ENCODE results near the gene CNNM3.

Gene CNNM3

GRCh38 chr2:96882230-96882629 is 66.2 kb downstream of the CNNM3 start:
- Histone ChIP-seq H3K4ac (ENCODE audit: low read depth in 1 of 2, low read length in 2 of 2) (no peak overlapping the region), H3K9ac (ENCODE audit: low read length) (no peak overlapping the region), H3K79me1 (replicated peaks; ENCODE audit: low read length, poor library complexity, severe bottlenecking) (no peaks in the 10 kb centered on the region), H3K36me3 (ENCODE audit: control insufficient read depth in 1 of 2, insufficient read depth in 2 of 2, low read depth in 1 of 2, low read length in 2 of 2) (no peaks in the 10 kb centered on the region), H2BK120ac (ENCODE audit: low read depth, low read length) (no peak overlapping the region), H3K9me3 (ENCODE audit: control insufficient read depth, low read length) (no peaks in the 10 kb centered on the region), H3K4me2 (ENCODE audit: low read length, poor library complexity, severe bottlenecking) (no peak overlapping the region), H4K8ac (ENCODE audit: low read length) (no peak overlapping the region), H3K18ac (ENCODE audit: low read depth in 1 of 2, low read length in 2 of 2) (peak overlapping the region in 1 of 2 experiments; percentile 67), H2AFZ (ENCODE audit: low read depth, low read length) (no peak overlapping the region), H2AK5ac (ENCODE audit: low read length, severe bottlenecking) (no peak overlapping the region), H3K14ac (ENCODE audit: low read length in 2 of 2) (no peak overlapping the region), H2BK15ac (ENCODE audit: low read depth, poor library complexity, severe bottlenecking) (no peak overlapping the region), H3K27ac (ENCODE audit: low read length, poor library complexity, severe bottlenecking) (no peak overlapping the region), H3K4me3 (ENCODE audit: insufficient read depth in 1 of 2, low read depth in 1 of 2, low read length in 2 of 2) (no peak overlapping the region), H3K23ac (ENCODE audit: low read length in 2 of 2) (no peak overlapping the region), H3K27me3 (ENCODE audit: control insufficient read depth in 1 of 2, insufficient read depth in 1 of 2, low read length in 2 of 2) (peaks cover 24 to 29% of the 10 kb centered on the region in 2 experiments), H4K91ac (ENCODE audit: low read length) (no peak overlapping the region), H2BK12ac (ENCODE audit: low read length in 2 of 2) (peak overlapping the region in 1 of 2 experiments; percentile 1), H3K4me1 (ENCODE audit: control insufficient read depth, insufficient read depth, low read depth, low read length) (no peaks in the 10 kb centered on the region), H2BK5ac (ENCODE audit: low read depth, low read length, poor library complexity, severe bottlenecking) (no peak overlapping the region)
- 50% methylated on average over 12 of the region's 12 CpGs for WGBS
- no peak for DNase-seq

- Histone ChIP-seq H3K4me1 (ENCODE audit: control insufficient read depth, insufficient read depth, low read depth, low read length) (peaks cover 1% of the 10 kb centered on the region), H3K14ac (ENCODE audit: low read length in 2 of 2) (no peak overlapping the region), H4K8ac (ENCODE audit: low read length) (no peak overlapping the region), H3K18ac (ENCODE audit: low read depth in 1 of 2, low read length in 2 of 2) (no peak overlapping the region), H4K91ac (ENCODE audit: low read length) (no peak overlapping the region), H3K36me3 (ENCODE audit: control insufficient read depth in 1 of 2, insufficient read depth in 2 of 2, low read depth in 1 of 2, low read length in 2 of 2) (no peaks in the 10 kb centered on the region), H3K4me2 (ENCODE audit: low read length, poor library complexity, severe bottlenecking) (no peak overlapping the region), H3K23ac (ENCODE audit: low read length in 2 of 2) (no peak overlapping the region), H3K9me3 (ENCODE audit: control insufficient read depth, low read length) (no peaks in the 10 kb centered on the region), H3K4me3 (ENCODE audit: insufficient read depth in 1 of 2, low read depth in 1 of 2, low read length in 2 of 2) (no peak overlapping the region), H3K9ac (ENCODE audit: low read length) (no peak overlapping the region), H3K27ac (ENCODE audit: low read length, poor library complexity, severe bottlenecking) (no peak overlapping the region), H2BK120ac (ENCODE audit: low read depth, low read length) (no peak overlapping the region), H2BK15ac (ENCODE audit: low read depth, poor library complexity, severe bottlenecking) (no peak overlapping the region), H2AK5ac (ENCODE audit: low read length, severe bottlenecking) (no peak overlapping the region), H2BK12ac (ENCODE audit: low read length in 2 of 2) (no peak overlapping the region), H2AFZ (ENCODE audit: low read depth, low read length) (no peak overlapping the region), H2BK5ac (ENCODE audit: low read depth, low read length, poor library complexity, severe bottlenecking) (no peak overlapping the region), H3K27me3 (ENCODE audit: control insufficient read depth in 1 of 2, insufficient read depth in 1 of 2, low read length in 2 of 2) (peaks cover 24 to 29% of the 10 kb centered on the region in 2 experiments), H3K4ac (ENCODE audit: low read depth in 1 of 2, low read length in 2 of 2) (no peak overlapping the region), H3K79me1 (replicated peaks; ENCODE audit: low read length, poor library complexity, severe bottlenecking) (no peaks in the 10 kb centered on the region)
- 82% methylated on average over 8 of the region's 8 CpGs for WGBS
- DNase-seq = no peak
Observed at GRCh38 chr2:96882906-96883305, 66.8 kb downstream of the CNNM3 start.

GRCh38 chr2:96883306-96883705 is 67.2 kb downstream of the CNNM3 start:
- WGBS = 82% methylated on average over 5 of the region's 9 CpGs
- Histone ChIP-seq H3K79me1 (replicated peaks; ENCODE audit: low read length, poor library complexity, severe bottlenecking) (no peaks in the 10 kb centered on the region), H3K9ac (ENCODE audit: low read length) (no peak overlapping the region), H3K4me2 (ENCODE audit: low read length, poor library complexity, severe bottlenecking) (no peak overlapping the region), H2BK120ac (ENCODE audit: low read depth, low read length) (no peak overlapping the region), H3K27me3 (ENCODE audit: control insufficient read depth in 1 of 2, insufficient read depth in 1 of 2, low read length in 2 of 2) (peaks cover 24 to 29% of the 10 kb centered on the region in 2 experiments), H2BK12ac (ENCODE audit: low read length in 2 of 2) (no peak overlapping the region), H2BK5ac (ENCODE audit: low read depth, low read length, poor library complexity, severe bottlenecking) (no peak overlapping the region), H2AK5ac (ENCODE audit: low read length, severe bottlenecking) (no peak overlapping the region), H3K27ac (ENCODE audit: low read length, poor library complexity, severe bottlenecking) (no peak overlapping the region), H2BK15ac (ENCODE audit: low read depth, poor library complexity, severe bottlenecking) (no peak overlapping the region), H3K4ac (ENCODE audit: low read depth in 1 of 2, low read length in 2 of 2) (no peak overlapping the region), H4K8ac (ENCODE audit: low read length) (no peak overlapping the region), H4K91ac (ENCODE audit: low read length) (peak overlapping the region; percentile 35), H3K36me3 (ENCODE audit: control insufficient read depth in 1 of 2, insufficient read depth in 2 of 2, low read depth in 1 of 2, low read length in 2 of 2) (no peaks in the 10 kb centered on the region), H3K4me3 (ENCODE audit: insufficient read depth in 1 of 2, low read depth in 1 of 2, low read length in 2 of 2) (no peak overlapping the region), H3K4me1 (ENCODE audit: control insufficient read depth, insufficient read depth, low read depth, low read length) (peaks cover 1% of the 10 kb centered on the region), H3K9me3 (ENCODE audit: control insufficient read depth, low read length) (no peaks in the 10 kb centered on the region), H2AFZ (ENCODE audit: low read depth, low read length) (no peak overlapping the region), H3K23ac (ENCODE audit: low read length in 2 of 2) (no peak overlapping the region), H3K14ac (ENCODE audit: low read length in 2 of 2) (peak overlapping the region in 1 of 2 experiments; percentile 14), H3K18ac (ENCODE audit: low read depth in 1 of 2, low read length in 2 of 2) (no peak overlapping the region)
- no peak for DNase-seq

Small RNA genes lying within 50 kb of the gene (small RNA-seq; reads per million reads assigned to genes)
- 6.6 reads per million, percentile 67 among the genes with 10 or more reads in this experiment for gene MIR3127 (ENCODE audit: low read depth)
